HG02571 (cell line): ENCODE data around the gene ACO2.

ENCODE experiments used
- ATAC-seq: cut with Tn5 transposase; IDR thresholded peaks from one replicate; pipeline ENCODE4 v1.9.1; 2021; ENCODE audit warnings: mild to moderate bottlenecking, moderate library complexity; ENCODE audit not compliant: unreplicated experiment

ACO2 gene

DNA sequence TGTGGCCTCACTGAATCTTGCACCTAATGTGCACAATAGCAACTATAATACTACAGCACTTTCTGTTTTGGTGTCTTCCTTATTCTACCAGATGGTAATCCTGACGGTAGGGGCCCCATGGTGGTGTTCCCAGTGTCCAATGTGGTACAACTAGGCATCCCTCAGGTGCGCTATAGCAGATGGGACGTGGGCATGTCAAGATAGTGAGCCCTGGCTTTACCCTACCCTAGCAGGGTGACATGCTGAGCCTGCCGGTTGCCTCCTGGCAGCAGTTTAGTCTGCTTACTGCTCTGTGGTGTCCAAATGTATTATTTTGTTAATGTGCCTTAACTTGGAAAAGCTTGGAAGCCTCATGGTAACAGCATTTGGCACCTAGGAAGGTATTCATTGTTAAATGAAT is 19.2 kb downstream of the ACO2 start:
- ATAC-seq, result no peak

DNA sequence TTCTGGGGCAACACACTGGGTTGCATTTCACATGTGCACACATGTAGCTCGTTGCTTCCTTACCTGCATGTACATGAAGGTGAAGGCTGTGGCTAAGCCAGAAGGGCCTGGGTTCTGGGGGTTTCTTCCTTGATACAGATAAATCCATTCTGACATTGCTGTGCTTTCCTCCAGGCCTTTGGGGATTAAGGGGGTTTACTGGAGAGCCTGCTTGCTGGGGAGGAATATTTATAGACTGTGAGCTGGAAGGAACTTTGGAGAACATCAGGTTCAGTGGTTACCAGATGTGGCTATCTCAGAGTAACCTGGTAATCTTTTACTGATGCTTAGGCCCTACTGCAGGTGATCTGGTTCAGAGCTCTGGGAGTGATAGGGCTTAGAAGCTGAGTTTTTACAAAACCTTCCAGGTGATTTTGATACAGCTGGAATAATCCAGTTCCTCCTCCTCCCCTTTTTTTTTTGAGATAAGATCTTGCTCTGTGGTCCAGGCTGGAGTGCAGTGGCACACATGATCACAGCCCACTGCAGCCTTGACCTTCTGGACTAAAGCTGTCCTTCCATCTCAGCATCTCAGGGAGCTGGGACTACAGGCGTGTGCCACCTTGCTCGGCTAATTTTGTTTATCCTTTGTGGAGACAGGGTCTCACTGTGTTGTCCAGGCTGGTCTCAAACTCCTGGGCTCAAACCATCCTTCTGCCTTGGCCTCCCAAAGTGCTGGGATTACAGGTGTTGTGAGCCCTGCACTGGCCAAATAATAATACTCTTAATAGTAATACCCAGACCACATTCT is 19.9 kb downstream of the ACO2 start:
- no peak for ATAC-seq

DNA sequence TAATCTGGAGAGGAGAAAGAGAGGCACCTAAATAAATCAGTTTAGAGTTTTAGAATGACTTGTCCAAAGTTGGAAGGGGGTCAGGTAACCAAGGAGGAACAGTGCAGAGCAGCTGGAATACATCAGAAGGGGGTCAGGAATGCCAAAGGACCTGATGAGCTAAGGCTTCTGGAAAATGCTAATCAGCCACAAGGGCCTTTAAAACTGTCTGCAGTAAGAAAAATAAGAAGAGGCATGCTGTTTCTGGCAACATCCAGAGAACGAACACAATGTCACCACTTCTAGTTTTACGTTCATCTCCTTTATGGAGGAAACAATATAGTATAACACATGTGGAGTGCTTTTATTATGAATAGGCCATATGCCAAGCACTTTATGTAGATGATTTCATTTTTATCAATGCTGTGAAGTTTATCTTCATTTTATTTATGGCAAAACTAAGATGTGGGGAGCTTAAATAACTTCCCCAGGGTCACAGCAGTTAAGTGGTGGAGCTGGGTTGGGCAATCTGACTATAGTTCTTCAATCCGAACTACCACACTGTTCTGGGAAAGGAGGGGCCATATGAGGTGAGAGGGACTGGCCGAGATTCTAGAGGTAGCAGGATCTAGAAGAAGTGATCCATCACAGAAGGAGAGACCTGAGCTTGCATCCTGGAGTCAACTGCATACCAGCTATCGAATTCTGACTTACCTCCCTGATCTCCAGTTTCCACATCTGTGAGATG is 22.6 kb downstream of the ACO2 start:
- ATAC-seq, result no peak

DNA sequence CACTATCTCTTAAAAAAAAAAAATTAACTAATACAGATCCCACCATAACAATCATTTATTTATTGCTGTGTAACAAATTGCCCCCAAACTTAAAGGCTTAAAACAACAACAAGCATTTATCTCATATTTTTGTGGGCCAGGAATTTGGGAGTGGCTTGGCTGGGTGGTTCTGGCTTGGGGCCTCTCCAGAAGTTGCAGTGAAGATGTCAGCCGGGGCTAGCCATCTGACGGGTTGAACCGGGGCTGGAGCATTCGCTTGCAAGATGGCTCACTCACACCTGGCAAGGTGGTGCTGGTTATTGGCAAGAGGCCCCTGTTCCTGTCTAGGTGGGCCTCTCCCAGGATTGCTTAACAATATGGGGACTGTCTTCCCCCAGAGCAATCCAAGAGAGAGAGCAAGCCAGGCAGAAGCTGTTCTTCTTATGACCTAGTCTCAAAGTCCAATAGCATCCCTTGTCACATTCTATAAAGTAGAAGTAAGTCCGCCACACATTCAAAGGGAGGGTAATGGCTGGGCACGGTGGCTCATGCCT is 29.5 kb downstream of the ACO2 start:
- no peak for ATAC-seq

DNA sequence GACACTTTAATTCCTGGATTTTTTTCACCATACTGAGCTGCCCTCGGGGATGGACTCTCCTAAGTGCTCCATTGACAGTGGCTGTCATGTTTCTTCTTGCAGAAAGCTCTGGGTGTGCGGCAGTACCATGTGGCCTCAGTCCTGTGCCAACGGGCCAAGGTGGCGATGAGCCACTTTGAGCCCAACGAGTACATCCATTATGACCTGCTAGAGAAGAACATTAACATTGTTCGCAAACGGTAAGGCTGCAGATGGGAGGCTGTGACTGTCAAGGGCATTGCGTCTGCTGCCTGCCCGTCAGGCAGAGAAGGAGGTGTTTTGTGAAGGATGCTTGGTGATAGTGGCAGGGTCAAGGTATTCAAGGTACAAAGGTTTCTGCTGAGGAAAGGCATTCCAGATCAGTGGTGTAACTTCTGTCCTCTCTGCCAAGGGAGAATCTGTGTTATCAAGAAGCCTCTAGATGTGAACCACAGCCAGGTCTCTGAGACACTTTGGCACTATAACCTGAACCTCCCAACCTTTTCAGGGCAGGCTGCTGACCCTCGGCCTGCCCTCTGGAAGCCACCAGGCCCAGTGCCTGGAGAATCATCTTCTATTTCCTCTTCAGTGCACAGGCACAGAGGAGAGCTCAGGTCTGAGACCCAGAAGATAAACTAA is 30.8 kb downstream of the ACO2 start:
- no peak for ATAC-seq

DNA sequence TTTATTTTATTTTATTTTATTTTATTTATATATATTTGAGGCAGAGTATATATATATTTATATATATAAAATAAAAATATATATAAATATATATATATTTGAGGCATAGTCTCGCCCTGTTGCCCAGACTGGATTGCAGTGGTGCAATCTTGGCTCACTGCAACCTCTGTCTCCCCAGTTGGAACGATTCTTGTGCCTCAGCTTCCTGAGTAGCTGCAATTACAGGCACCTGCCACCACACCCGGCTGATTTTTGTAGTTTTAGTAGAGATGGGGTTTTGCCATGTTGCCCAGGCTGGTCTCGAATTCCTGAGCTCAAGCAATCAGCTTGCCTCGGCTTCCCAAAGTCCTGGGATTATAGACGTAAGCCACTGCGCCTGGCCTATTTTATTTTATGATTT is 31.4 kb downstream of the ACO2 start:
- ATAC-seq, result no peak

DNA sequence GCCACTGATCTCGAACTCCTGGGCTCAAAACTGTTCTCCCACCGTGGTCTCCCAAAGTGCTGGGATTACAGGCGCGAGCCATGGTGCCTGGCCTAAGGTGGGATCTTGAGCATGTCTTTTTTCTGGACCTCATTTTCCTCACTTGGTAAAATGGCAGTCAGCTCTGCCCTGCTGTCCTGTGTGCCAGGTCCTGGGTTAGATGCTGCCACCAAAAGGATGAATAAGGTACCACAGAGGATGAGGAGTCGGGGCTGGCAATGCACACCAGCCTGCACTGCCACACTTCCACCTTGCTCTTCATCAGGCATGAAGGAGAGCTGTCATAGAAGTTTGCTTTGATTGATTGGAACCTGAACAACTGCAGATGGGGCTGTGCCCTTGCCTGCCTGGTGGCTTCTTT is 32.3 kb downstream of the ACO2 start:
- no peak for ATAC-seq

DNA sequence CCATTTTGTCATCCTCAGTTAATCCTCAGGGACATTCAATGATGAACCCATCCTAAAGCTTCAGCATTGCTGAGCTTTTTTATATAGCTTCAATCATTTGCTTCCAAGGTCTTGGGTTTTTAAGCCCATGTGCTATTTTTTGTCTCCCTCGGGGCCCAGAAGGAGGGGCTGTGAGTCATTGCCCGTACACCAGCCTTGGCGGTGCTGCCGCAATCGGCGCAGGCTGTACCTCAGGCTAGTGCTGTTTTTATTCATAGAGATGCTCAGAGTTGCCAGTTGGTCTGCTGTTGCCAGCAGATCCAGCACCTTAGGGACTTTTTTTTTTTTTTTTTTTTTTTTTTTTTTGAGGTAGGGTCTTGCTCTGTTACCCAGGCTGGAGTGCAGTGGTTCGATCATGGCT is 35.5 kb downstream of the ACO2 start:
- ATAC-seq, result no peak

DNA sequence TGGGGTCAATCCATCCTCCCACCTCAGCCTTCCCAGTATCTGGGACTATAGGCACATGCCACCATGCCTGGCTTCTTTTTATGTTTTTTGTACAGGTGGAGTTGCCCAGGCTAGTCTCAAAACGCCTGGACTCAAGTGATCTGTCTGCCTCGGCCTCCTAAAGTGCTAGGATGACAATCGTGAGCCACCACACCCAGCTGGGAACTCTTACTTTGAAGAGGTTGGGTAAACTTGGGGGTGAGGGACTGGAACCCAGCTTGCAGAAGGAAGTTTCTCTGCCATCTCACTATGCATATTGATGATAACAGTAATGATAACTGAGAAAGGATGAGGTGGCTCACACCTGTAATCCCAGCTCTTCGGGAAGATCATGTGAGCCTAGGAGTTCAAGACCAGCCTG is 35.9 kb downstream of the ACO2 start:
- ATAC-seq, result no peak

DNA sequence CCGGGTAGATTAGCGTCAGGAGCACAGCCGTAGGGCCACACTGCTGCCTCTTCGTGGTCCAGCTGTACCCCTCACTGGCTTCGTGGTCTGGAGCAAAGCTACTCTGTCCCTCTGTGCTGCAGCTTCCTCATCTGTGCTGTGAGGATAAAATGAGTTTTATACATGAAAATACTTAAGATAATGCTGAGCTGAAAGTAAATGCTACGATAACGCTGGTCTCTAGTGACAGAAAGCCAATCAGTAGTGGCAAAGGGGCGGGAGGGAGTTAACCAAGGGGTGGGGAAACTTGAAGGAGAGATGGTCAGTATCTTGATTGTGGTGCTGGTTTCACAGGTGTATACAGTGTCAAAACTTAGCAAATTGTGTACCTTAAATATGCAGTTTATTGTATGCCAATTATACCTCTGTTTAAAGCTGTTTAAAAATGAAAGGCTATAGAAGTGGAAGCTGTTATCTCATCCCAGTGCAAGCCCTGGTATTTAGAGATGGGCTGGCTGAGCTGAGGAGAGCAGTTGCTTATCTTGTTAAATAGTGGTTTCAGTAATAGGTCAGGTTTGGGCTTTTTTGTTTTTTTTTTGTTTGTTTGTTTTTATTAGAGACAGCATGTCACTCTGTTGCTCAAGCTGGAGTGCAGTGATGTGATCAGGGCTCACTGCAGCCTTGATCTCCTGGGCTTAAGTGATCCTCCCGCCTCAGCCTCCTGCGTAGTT is 36.7 kb downstream of the ACO2 start:
- ATAC-seq, result no peak

DNA sequence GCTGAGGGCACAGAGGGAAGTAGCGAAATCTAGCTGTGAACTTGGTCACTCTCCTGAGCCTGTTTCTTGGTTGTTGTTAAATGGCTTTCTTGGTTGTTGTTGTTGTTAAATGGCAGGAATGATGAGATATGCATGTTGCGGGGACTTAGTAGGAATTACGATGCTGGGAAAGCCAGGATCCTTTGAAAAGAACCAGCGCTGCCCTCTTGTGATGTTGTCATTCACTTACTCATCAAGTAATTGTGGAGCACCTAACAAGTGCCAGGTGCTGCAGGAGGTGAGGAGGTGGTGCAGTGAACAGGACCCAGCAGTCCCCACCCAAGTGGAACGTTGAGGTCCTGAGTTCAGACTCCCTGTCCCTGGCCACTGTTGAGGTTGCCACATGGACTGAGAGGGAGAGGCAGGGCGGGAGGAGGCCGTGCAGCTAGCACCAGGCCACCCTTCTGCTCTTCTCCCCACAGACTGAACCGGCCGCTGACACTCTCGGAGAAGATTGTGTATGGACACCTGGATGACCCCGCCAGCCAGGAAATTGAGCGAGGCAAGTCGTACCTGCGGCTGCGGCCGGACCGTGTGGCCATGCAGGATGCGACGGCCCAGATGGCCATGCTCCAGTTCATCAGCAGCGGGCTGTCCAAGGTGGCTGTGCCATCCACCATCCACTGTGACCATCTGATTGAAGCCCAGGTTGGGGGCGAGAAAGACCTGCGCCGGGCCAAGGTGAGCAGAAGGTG is 38.6 kb downstream of the ACO2 start:
- no peak for ATAC-seq

DNA sequence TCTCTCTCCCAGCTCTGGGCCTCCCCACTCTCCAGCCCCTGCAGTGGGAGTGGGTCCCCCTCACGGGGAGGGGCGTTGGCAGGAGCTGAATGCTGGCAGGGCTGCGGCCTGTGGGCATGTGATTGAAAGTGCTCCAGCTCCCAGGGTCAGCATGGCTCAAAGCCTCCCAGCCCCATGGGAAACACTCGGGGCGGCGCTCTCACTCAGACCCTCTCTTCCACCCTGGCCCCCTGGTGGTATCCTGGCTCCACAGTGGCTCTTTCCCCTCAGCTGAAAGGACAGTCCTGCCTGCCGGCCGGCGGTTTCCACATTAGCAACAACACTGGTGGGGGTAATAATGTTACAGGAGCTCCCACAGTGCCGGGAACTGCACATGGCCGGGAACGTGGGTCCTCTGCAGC is 39.9 kb downstream of the ACO2 start:
- ATAC-seq, result no peak

DNA sequence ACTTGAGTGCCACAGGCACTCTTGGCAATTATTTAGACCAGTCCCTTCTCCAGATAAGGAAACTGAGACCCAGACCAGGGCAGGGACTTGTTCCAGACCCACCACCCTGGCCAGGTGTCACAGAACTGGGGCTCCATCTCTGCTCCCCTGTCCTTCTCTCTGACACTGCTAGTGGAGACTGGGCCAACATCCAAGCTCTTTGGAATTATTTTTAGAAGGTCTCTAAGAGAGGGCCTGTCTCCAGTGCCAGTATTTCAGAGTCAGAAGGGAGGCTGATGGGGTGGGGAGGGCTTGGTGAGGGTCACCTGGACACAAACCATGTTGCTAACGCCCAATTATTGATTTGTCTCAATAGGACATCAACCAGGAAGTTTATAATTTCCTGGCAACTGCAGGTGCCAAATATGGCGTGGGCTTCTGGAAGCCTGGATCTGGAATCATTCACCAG is 42.6 kb downstream of the ACO2 start:
- ATAC-seq, result no peak

DNA sequence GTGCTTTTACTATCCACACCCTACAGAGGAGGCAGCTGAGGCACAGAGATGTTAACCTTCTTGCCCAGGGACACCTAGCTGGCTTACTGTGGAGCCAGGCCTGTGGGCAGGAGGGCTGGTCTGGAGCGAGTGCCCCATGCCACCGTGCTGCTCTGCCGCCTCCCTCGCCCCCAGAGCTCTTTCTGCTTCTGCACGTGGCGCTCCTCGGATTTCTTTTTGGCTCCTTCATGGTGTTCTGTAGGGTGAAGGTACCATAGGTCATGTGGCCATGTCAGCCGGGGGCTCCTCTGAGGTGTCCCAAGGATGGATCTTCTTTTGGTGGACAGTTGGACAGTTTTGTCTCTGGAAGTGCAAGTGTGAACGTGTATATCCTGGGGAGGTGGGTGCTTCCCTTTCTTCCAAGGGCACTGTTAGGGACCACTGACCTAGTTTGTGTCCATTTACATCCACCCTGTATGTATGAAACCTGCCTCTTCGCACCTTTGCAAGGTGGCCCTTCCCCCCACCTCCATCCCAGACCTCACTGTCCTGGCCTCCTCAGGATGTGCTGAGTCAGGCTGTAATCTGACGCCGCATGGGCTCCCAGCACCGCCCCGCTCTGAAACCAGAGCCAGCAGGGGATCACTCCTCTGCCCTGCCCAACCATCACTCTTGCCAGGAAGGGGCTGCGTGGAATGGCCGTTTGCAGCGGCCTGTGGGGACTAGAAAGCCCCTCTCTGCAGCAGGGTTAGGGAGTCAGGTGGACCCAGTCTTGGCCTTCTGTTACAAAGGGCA is 43.7 kb downstream of the ACO2 start:
- ATAC-seq, result no peak

DNA sequence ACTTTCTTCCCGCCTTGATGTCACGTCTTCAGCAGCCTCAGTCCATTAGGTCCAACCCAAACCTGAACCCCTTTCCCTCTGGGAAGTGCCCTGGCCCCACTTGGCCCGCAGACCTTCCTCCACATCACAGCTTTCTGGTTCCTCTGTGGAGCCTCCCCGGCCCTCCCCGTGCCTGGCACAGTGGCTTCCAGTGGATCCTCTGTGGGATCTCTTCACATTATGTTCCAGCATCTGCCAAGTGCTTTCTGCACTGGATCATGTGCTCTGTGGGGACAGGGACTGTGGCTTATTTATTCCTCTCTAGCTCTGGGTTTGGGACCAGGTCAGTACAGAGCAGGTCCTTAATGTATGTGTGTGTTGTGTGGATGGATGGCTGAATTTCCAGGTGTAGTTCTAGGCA is 44.5 kb downstream of the ACO2 start:
- no peak for ATAC-seq

DNA sequence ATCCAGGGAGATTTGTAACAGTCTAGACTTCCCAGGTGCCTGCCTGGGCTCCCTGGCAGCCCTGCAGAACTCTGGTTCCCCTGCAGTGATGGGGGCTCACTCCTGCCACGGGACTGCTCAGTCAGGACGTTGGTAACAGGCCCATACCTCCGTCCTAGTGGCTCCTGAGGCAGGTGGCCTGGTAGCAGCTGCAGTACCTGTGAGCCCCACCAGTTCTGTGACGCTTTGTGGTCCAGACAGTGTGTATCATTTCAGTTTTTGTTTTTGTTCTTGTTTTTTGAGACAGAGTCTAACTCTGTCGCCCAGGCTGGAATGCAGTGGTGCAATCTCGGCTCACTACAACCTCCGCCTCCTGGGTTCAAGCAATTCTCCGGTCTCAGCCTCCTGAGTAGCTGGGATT is 47.5 kb downstream of the ACO2 start:
- ATAC-seq, result no peak

DNA sequence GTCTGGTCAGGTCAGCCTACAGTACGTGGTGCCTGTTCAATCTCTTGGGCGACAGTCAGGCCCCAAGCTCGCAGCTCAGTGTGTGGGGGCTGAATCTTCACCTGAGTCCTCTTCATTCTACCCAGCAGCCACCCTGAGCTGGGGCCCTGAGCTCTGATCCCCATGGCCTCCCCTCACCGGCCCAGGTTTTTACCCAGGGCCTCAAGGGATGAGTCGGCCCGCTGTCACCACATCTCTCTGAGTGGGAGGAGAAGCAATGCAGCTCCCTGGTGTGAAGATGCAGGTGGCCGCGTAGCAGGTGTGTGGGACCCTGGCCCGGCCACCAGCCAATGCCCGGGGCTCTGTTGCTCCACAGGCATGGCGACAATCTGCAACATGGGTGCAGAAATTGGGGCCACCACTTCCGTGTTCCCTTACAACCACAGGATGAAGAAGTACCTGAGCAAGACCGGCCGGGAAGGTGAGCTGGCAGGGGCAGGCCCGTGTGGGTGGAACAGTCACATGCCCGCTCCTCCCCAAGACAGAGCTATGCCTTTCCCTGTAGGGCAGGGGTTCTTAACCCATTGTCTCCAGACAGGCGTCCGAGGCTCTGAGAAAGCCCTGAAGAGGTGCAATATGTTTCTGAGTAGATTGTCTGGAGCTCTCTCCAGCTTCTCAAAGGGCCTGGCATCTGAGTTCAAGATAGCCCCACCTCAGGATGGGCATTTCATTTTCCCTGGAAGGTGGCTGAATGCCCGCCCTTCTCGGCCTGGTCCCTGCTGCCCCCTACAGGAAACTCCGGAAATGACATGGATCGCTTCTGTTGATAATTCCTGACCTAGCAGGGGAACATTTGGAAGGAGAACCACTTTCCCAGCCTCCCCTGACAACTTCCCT is 48.5 kb downstream of the ACO2 start:
- ATAC-seq, result no peak

DNA sequence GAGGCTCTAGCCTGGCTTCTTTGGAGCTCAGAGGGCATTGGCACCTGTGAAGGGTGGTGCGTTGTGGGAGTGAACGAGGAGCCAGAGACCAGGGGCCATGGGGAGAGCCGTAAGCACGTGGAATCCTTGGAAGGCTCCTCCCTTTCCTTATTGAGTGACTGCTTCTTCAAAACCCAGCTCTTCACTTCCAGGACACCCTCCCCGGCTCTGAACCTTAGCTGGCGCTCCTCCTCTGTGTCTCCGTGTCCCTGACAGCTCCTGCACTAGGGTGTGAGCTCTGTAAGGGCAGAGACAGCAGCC is 49.1 kb downstream of the ACO2 start:
- no peak for ATAC-seq

DNA sequence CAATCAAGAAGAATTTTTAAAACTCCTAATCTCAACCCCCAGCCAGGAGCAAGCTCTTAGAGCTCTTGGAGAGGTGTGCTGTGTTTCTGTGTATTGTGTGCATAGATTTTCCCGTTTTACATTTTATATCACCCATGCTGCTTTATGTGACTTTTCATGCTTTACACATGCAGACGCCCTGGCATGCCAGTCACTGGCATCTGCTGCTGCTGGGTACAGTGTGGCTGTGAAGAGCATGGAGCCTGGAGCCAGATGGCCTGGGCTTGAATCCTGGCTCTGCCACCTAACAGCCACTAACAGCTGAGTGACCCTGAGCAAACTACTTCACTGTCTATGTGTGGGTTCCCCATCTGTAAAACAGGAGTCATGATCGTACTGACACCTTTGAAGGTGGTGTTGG is 52.2 kb downstream of the ACO2 start:
- ATAC-seq, result no peak
